Mesodermal cell (in vitro differentiated cells): ENCODE results near the gene CD58.
"Not testable (repeated sequence)": the region's sequence is repeated elsewhere in the genome, so short reads cannot be mapped to it uniquely, and the experiment has no call there.

ENCODE experiments used
- H3K27ac ChIP-seq: 2 replicates; pipeline ENCODE4 v1.7.0; 2013; ENCODE audit warnings: mild to moderate bottlenecking, low read depth, low read length, moderate library complexity; ENCODE audit not compliant: severe bottlenecking
- H3K36me3 ChIP-seq: 2 replicates; pipeline ENCODE4 v1.7.1; 2013; ENCODE audit warnings: mild to moderate bottlenecking, low read length, moderate library complexity; ENCODE audit not compliant: control insufficient read depth, insufficient read depth
- H3K4me1 ChIP-seq: one replicate; pipeline ENCODE4 v1.7.1; 2013; ENCODE audit warnings: mild to moderate bottlenecking, low read length; ENCODE audit not compliant: insufficient read depth, control insufficient read depth, poor library complexity, severe bottlenecking
- H3K4me3 ChIP-seq: 2 replicates; pipeline ENCODE4 v1.7.0; 2013; ENCODE audit warnings: low read length, control low read depth, mild to moderate bottlenecking; ENCODE audit not compliant: insufficient read depth, poor library complexity, severe bottlenecking; ENCODE audit errors: extremely low read depth
- H3K9me3 ChIP-seq: 2 replicates; pipeline ENCODE4 v1.7.1; 2013; ENCODE audit warnings: mild to moderate bottlenecking, low read length, moderate library complexity; ENCODE audit not compliant: control insufficient read depth
- WGBS, 2 experiments: methylation state at CpG; one replicate each; pipeline ENCODE4 v1.1.5; 2013; ENCODE audit warnings: missing lambda C conversion rate in 2 of 2; ENCODE audit not compliant: insufficient coverage in 2 of 2; 5-methylcytosine and 5-hydroxymethylcytosine counted together

CD58 gene

DNA sequence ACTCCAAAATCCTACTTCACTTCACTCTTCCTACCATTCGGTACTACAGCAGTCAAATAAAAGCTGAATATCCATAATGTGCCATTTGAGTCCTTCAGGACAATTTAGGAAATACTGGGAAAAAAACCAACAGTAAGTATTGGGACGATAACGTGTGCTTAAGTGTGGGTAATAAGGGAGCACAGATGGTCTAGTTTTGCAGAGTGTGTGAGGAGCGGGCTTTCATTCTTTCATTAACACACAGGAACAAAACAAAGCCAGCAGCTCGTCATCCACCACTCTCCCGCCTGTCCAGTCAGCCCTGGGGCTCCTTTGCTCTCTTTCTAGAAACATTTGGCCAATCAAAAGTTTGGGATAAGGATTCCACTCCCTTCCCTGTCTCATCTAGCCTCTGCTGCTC lies 33.6 kb upstream of the CD58 start:
- WGBS, 2 experiments = 90 to 93% methylated on average over 2 of the region's 6 CpGs
- not testable (repeated sequence) for H3K27ac ChIP-seq

DNA sequence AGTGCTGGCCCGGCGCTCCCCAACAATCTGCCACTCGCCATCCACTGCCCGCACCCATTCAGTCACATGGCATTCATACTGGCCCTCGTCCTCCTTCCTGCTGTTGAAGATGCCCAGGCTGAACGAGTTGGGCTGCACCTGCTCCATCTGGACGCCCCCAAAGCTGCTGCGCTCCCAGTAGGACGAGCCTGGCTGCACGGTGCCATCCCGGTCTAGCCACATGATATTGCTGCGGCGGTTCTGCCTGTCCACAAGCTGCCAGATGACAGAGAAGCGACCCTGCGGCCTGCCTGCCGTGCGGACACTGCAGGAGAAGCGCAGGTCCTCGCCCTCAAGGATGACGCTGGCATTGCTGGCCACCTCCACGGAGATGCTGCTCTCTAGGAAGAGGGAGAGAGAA lies 32.8 kb upstream of the CD58 start:
- 86 to 87% methylated on average over 5 to 6 of the region's 21 CpGs for WGBS, 2 experiments
- not testable (repeated sequence) for H3K36me3 ChIP-seq, H3K4me1 ChIP-seq, H3K4me3 ChIP-seq, H3K27ac ChIP-seq, H3K9me3 ChIP-seq

More for the DNA sequence above, 33.6 kb upstream of the CD58 start:
- H3K36me3 ChIP-seq, H3K4me3 ChIP-seq, H3K4me1 ChIP-seq, H3K9me3 ChIP-seq: not testable (repeated sequence)

DNA sequence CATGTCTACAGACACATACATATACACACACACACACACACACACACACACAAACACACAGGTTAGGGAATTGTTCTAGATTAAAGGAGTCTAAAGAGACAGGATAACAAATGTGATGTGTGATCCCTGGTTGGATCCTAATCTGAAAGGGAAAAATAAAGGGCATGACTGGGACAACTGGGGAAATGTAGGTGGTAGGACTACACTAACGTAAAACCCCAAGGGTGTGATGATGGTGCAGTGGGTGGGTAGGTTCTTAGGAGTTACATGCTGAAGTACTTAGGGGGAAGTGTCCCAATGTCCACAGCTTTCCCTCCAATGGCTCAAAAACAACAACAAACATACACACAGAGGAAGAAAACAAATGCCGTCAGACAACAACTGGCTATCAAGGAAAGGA lies 28.5 kb upstream of the CD58 start:
- H3K4me1 ChIP-seq, H3K4me3 ChIP-seq, H3K27ac ChIP-seq, H3K9me3 ChIP-seq, H3K36me3 ChIP-seq: not testable (repeated sequence)
- WGBS, 2 experiments = 100% methylated on average over 1 of the region's 2 CpGs; no CpG with 5 or more reads in 1 of the 2 experiments

DNA sequence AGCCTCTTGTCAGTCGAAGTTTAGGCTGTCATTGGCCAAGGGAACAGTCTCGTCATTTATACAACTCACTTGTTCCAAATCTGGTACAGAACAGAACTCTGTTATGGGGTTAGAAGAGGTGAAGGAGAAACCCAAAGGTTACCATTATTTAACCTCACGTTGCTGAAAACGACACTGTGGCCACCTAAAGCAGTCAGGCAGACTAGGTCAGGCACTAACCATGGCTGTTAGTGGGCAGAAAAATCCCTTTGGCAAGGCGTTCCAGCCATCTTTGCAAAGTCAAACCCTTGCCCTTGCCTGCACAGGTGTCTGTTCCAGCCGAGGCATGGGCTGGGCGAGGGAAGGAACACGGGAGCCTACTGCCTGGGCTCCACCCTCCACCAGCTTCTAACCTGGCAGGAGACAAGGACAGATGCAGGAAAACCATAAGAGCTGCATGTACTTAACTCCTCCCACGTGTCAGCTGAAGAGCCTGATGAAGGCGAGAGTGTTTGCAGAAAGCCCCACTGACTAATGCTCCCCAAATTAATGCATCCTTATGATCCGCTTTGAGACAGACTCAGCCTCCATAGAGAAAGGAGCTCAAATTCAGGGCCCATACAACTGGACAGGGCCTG lies 27.7 kb upstream of the CD58 start:
- H3K36me3 ChIP-seq = not testable (repeated sequence)
- WGBS, 2 experiments = 91 to 93% methylated on average over 8 to 9 of the region's 11 CpGs

DNA sequence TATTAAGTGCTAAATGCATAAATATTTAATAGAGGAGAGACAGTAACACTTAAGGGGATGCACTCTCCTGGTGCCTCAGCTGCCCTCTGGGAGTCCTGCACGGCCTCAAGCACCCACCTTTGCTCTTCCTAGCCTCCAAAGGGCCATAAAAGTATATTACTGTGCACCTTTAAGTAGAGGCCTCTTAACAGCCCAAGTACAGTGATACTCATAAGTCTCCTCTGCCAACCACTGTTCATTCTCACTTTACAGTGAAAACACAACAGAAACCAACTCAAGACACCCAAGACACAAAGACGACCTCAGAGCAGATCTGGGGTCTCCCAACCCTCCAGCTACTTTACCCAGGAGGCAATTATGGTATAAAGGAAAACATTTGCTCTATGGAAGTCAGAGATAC lies 26.6 kb upstream of the CD58 start:
- not testable (repeated sequence) for H3K36me3 ChIP-seq, H3K4me1 ChIP-seq, H3K27ac ChIP-seq, H3K4me3 ChIP-seq, H3K9me3 ChIP-seq
- WGBS, 2 experiments = no CpG with 5 or more reads among the region's 2 CpGs

More for the DNA sequence above, 27.7 kb upstream of the CD58 start:
- H3K9me3 ChIP-seq, H3K4me3 ChIP-seq, H3K4me1 ChIP-seq, H3K27ac ChIP-seq: not testable (repeated sequence)

DNA sequence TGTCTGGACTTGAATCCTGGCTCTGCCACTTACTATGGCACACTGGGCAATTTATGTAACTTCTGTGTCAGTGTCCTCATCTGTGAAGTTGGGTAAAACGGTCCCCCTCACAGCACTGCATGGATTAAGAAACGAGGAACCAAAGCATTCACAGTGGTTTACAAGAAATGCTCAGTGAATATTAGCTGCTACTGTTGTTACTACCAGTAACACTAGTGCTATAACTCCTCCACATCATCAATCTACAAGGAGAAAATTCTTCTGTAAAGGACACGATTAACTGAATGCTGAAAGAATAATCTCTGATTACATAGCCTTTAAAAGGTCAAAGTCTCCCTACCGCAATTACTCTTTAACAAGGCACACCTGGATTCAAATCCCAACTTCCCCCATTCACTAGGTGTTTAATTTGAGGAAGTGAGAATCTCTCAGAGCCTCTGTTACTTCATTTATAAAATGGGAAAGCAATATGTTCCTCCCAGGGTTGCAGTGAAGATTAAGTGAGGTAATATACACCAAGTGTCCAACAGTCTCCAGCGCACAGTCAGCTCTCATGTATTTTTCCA lies 26.0 kb upstream of the CD58 start:
- not testable (repeated sequence) for H3K4me1 ChIP-seq, H3K4me3 ChIP-seq, H3K36me3 ChIP-seq, H3K9me3 ChIP-seq, H3K27ac ChIP-seq
- 100% methylated on average over 1 of the region's 5 CpGs; no CpG with 5 or more reads in 1 of the 2 experiments for WGBS, 2 experiments

DNA sequence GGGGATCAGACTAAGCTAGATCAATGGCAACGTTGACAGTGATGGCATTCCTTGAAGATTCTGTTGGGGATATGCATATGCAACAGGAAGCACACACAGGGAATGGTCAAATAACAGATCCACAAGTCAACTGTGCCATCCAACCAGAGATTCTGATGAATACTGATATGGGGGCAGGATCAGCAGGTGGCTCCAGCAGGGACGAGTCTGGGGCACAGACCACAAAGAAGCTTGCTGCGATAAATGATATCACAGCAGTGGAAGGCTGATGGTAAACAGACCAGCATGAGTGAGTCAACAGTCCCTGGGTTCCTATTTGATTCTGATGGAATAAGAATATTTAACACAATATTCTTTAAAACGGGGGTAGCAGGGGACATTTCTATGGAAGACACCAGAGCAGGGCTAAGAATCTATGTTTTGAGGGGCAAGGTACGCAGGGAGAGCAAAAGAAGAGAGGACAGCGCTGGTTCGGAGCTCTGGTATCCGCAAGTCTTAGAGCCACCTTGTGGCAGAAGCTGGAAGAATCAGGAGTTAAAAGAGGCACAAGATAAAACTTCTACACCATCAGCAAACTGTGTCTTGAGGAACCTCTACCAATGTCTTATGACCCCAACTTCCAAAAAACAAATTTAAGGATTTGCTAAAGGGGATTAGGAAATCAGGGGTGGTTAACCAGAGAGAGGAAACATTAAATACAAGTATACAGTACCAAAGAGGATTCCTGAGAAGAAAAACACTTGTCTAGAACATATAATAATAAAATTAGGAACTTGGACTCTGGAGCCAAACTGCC lies 25.3 kb upstream of the CD58 start:
- H3K4me1 ChIP-seq, H3K4me3 ChIP-seq, H3K27ac ChIP-seq, H3K9me3 ChIP-seq, H3K36me3 ChIP-seq: not testable (repeated sequence)
- WGBS, 2 experiments = 33 to 46% methylated on average over 4 of the region's 8 CpGs

DNA sequence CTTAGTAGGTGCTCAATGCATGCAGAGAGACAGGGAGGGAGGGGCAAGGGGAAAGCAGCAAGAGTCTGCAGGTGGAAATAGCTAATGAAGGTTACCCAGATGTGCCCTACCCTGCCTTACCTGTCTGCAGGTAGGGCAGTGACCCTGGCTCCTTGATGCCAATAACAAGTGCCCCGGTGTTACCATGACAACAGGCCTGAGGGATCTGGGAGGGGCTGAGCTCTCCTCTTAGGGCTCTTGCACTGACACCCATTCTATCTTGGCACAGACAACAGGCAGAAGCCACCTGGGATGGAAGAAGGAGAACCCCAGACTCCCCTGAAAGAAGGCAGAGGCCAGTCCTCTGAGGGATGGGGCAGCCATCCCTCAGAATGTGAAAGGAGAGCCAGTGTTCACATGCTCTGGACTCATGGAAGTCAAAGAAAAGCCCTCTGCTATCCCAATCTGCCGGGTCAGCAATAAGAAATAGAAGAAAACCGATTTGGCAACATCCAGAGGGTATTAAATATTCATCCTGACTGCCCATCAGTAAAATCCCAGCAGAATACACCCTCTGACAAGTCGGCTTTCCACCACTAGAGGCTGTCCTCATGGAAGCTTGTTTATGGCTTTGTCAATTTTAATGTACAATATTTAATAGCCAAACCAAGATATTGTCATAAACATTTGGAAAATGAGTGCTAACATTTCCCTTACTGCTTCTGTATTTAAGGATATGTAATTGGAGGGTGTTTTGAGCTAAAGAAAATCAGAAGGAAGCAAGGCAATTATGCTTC lies 24.4 kb upstream of the CD58 start:
- H3K27ac ChIP-seq, H3K4me3 ChIP-seq, H3K9me3 ChIP-seq, H3K4me1 ChIP-seq, H3K36me3 ChIP-seq: not testable (repeated sequence)
- WGBS, 2 experiments = 93% methylated on average over 3 of the region's 4 CpGs; no CpG with 5 or more reads in 1 of the 2 experiments

DNA sequence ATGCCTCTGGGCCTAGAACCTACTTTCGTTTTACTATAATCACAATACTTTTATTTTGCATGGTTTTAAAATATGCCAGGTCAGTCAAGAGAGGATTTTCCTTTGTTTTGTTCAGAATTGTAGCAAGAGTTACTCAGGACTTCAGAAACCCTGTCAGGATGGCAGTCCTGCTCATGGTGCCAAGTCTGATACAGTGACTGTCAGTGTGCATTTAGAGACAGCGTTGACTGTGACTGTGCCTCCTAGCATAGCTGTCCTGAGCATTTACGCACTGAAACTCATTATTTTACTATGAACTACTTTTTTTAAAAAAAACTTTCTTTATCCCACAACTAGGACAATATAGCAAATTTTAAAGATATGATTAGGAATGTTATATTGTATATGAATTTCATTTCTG lies 23.2 kb upstream of the CD58 start:
- H3K9me3 ChIP-seq, H3K36me3 ChIP-seq, H3K4me3 ChIP-seq, H3K27ac ChIP-seq, H3K4me1 ChIP-seq: not testable (repeated sequence)
- WGBS, 2 experiments = no CpG with 5 or more reads among the region's 3 CpGs

DNA sequence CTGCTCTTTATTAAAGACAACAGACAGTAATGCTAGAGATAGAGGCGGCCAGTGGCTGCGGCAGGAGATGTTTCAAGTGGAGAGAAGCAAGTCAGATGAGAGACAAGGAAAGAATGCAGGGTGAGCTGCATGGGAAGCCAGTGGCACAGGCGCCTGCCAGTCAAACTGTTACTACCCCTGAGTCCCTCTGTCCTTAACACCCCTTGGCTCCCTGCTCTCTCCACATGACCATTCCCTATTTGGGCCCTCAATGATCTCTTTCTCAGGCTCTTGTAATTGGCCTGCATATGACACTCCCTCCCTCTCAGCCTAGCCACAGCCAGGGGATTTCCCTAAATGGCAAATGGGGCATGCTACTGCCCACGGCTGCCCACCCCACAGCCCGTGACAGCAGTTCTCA lies 22.6 kb upstream of the CD58 start:
- H3K27ac ChIP-seq, H3K9me3 ChIP-seq, H3K36me3 ChIP-seq, H3K4me1 ChIP-seq, H3K4me3 ChIP-seq: not testable (repeated sequence)
- WGBS, 2 experiments = 76 to 100% methylated on average over 2 to 3 of the region's 5 CpGs
